Stimulated activated CD4-positive, alpha-beta T cell treated with anti-CD3 and anti-CD28 coated beads, Interleukin-12 subunit alpha, Interleukin-12 subunit beta, amount 100 ng/mL, for 4 hours (primary cell): ENCODE results near the gene KCNJ4.
"Not testable (repeated sequence)": the region's sequence is repeated elsewhere in the genome, so short reads cannot be mapped to it uniquely, and the experiment has no call there.

Source experiments
- DNase-seq: peaks from one replicate; pipeline ENCODE4 v3.0.0-alpha.2; 2020

The KCNJ4 gene

GRCh38 chr22:38406617-38407016 lies 48.4 kb downstream of the KCNJ4 start:
- DNase-seq, result no peak

- no peak for DNase-seq
These were observed 50.6 kb downstream of the KCNJ4 start for GRCh38 chr22:38404419-38404818.

- no peak for DNase-seq
These were observed 51.2 kb downstream of the KCNJ4 start for GRCh38 chr22:38403812-38404211.

GRCh38 chr22:38402204-38402603 lies 52.8 kb downstream of the KCNJ4 start:
- no peak for DNase-seq

- no peak for DNase-seq
These were observed 53.5 kb downstream of the KCNJ4 start for GRCh38 chr22:38401336-38402084.

- DNase-seq, result not testable (repeated sequence)
These were observed 54.7 kb downstream of the KCNJ4 start for GRCh38 chr22:38400256-38400655.

- DNase-seq, result peak; percentile 84
These were observed 56.2 kb downstream of the KCNJ4 start for GRCh38 chr22:38398609-38399461.

- DNase-seq, result peak; percentile 39
These were observed 56.8 kb downstream of the KCNJ4 start for GRCh38 chr22:38398181-38398608.

- DNase-seq, result peak; percentile 8
These were observed 57.6 kb downstream of the KCNJ4 start for GRCh38 chr22:38397189-38398085.

GRCh38 chr22:38396440-38397069 lies 58.4 kb downstream of the KCNJ4 start:
- DNase-seq, result not testable (repeated sequence)

GRCh38 chr22:38395944-38396343 lies 59.1 kb downstream of the KCNJ4 start:
- not testable (repeated sequence) for DNase-seq

- DNase-seq, result not testable (repeated sequence)
These were observed 59.9 kb downstream of the KCNJ4 start for GRCh38 chr22:38394929-38395624.

- not testable (repeated sequence) for DNase-seq
These were observed 65.6 kb downstream of the KCNJ4 start for GRCh38 chr22:38389428-38389818.

GRCh38 chr22:38388506-38389427 lies 66.2 kb downstream of the KCNJ4 start:
- DNase-seq, result not testable (repeated sequence)

GRCh38 chr22:38386918-38387317 lies 68.1 kb downstream of the KCNJ4 start:
- DNase-seq, result not testable (repeated sequence)

GRCh38 chr22:38383417-38383816 lies 71.6 kb downstream of the KCNJ4 start:
- no peak for DNase-seq

GRCh38 chr22:38381371-38381770 lies 73.6 kb downstream of the KCNJ4 start:
- DNase-seq, result not testable (repeated sequence)
